HepG2 (cell line): ENCODE results near the gene CHMP6. TPM values are rescaled to one million over a fixed set of nuclear protein-coding genes. Genes with fewer than 3 reads are reported as not detected.

Experiments used
- BHLHE40 ChIP-seq: IDR thresholded peaks from 2 replicates; pipeline ENCODE4 v1.6.1; 2011; ENCODE audit warnings: low read length, improper control_type of control experiment
- DMTF1 ChIP-seq: sonication (generic); formaldehyde crosslinking; IDR thresholded peaks from 2 replicates; pipeline ENCODE4 v1.4.0; 2020; ENCODE audit warnings: mild to moderate bottlenecking, missing genetic modification reagents
- HNF4A ChIP-seq: sonication (generic); formaldehyde crosslinking; IDR thresholded peaks from 2 replicates; pipeline ENCODE4 v1.4.0; 2020; ENCODE audit warnings: missing genetic modification reagents
- HNRNPL ChIP-seq: fragments of 200-400 bp; formaldehyde crosslinking; IDR thresholded peaks from 2 replicates; pipeline ENCODE4 v1.6.1; 2017; ENCODE audit warnings: mild to moderate bottlenecking, low read depth, low read length
- HNRNPLL ChIP-seq: fragments of 200-400 bp; formaldehyde crosslinking; IDR thresholded peaks from 2 replicates; pipeline ENCODE4 v1.6.1; 2017; ENCODE audit warnings: mild to moderate bottlenecking, low read depth, low read length; ENCODE audit not compliant: poor library complexity, severe bottlenecking
- POLR2AphosphoS5 ChIP-seq: IDR thresholded peaks from 2 replicates; pipeline ENCODE4 v1.6.1; 2012; ENCODE audit warnings: low read depth, low read length
- RFX3 ChIP-seq: IDR thresholded peaks from 2 replicates; pipeline ENCODE4 v1.6.1; 2016; ENCODE audit warnings: missing biosample characterization, missing genetic modification reagents
- RXRB ChIP-seq: IDR thresholded peaks from 2 replicates; pipeline ENCODE4 v1.6.1; 2016; ENCODE audit warnings: borderline replicate concordance, missing genetic modification reagents, missing compliant biosample characterization
- SNRNP70 ChIP-seq: fragments of 200-400 bp; formaldehyde crosslinking; IDR thresholded peaks from 2 replicates; pipeline ENCODE4 v1.6.1; 2017; ENCODE audit warnings: mild to moderate bottlenecking, low read depth, low read length, moderate library complexity
- SOX5 ChIP-seq: IDR thresholded peaks from 2 replicates; pipeline ENCODE4 v1.6.1; 2016; ENCODE audit warnings: borderline replicate concordance
- SSRP1 ChIP-seq: IDR thresholded peaks from 2 replicates; pipeline ENCODE4 v1.6.1; 2016; ENCODE audit warnings: control low read depth
- TEAD2 ChIP-seq: sonication (generic); formaldehyde crosslinking; IDR thresholded peaks from 2 replicates; pipeline ENCODE4 v1.9.0; 2021; ENCODE audit warnings: missing genetic modification reagents
- TOE1 ChIP-seq: sonication (generic); formaldehyde crosslinking; IDR thresholded peaks from 2 replicates; pipeline ENCODE4 v1.4.0; 2020; ENCODE audit warnings: mild to moderate bottlenecking, missing genetic modification reagents
- ZFP41 ChIP-seq: sonication (generic); formaldehyde crosslinking; IDR thresholded peaks from 2 replicates; pipeline ENCODE4 v1.4.0; 2020; ENCODE audit warnings: mild to moderate bottlenecking, missing genetic modification reagents, borderline replicate concordance
- ZNF205 ChIP-seq: IDR thresholded peaks from 2 replicates; pipeline ENCODE4 v1.6.1; 2018; ENCODE audit warnings: missing biosample characterization, missing genetic modification reagents
- ZNF207 ChIP-seq: fragments of 450-650 bp; IDR thresholded peaks from 2 replicates; pipeline ENCODE4 v1.6.1; 2016; ENCODE audit warnings: antibody characterized with exemption, borderline replicate concordance
- ZNF296 ChIP-seq: sonication (generic); formaldehyde crosslinking; conservative IDR thresholded peaks from 2 replicates; pipeline ENCODE4 v1.5.0; 2020; ENCODE audit warnings: mild to moderate bottlenecking, missing genetic modification reagents
- ZNF432 ChIP-seq: sonication (generic); formaldehyde crosslinking; IDR thresholded peaks from 2 replicates; pipeline ENCODE4 v1.5.0; 2020; ENCODE audit warnings: missing genetic modification reagents, mild to moderate bottlenecking, borderline replicate concordance
- ZNF446 ChIP-seq: sonication (generic); formaldehyde crosslinking; IDR thresholded peaks from 2 replicates; pipeline ENCODE4 v1.5.0; 2020; ENCODE audit warnings: mild to moderate bottlenecking, missing genetic modification reagents
- ZNF619 ChIP-seq: sonication (generic); formaldehyde crosslinking; IDR thresholded peaks from 2 replicates; pipeline ENCODE4 v1.4.0; 2020; ENCODE audit warnings: mild to moderate bottlenecking, missing genetic modification reagents
- ZNF775 ChIP-seq: sonication (generic); formaldehyde crosslinking; IDR thresholded peaks from 2 replicates; pipeline ENCODE4 v1.4.0; 2020; ENCODE audit warnings: missing genetic modification reagents, mild to moderate bottlenecking, moderate library complexity, borderline replicate concordance
- ZNF781 ChIP-seq: sonication (generic); formaldehyde crosslinking; IDR thresholded peaks from 2 replicates; pipeline ENCODE4 v1.5.1; 2020; ENCODE audit warnings: borderline replicate concordance, mild to moderate bottlenecking, missing genetic modification reagents; ENCODE audit errors: not compliant biosample characterization
- ZNF878 ChIP-seq: sonication (generic); formaldehyde crosslinking; IDR thresholded peaks from 2 replicates; pipeline ENCODE4 v1.8.1; 2023; ENCODE audit warnings: mild to moderate bottlenecking, missing genetic modification reagents, moderate library complexity
- ZSCAN25 ChIP-seq: sonication (generic); formaldehyde crosslinking; IDR thresholded peaks from 2 replicates; pipeline ENCODE4 v1.8.0; 2022; ENCODE audit warnings: mild to moderate bottlenecking, missing genetic modification reagents
- polyA plus RNA-seq, 8 experiments: library from polyadenylated mRNA; depleted of rRNA in 3 of 8; stranded (reverse) in 7 of 8; unstranded in 1 of 8; fragments of >200 nt; fragmentation: Illumina TruSeq in 4 of 8; extraction: Trizol in 4 of 8; gene quantifications; 2 replicates each; pipeline versions ENCODE4 v1.2.1 to v1.2.3, GENCODE V29; 2011 to 2016; ENCODE audit warnings: low read depth in 4 of 8, missing spikeins in 1 of 8, mixed read lengths in 1 of 8; ENCODE audit not compliant: insufficient read depth in 1 of 8
- total RNA-seq, 5 experiments: library from RNA; depleted of rRNA; stranded (reverse); fragments of >200 nt; fragmentation: Illumina TruSeq; extraction: Trizol; gene quantifications; 2 replicates each; pipeline ENCODE4 v1.2.3, GENCODE V29; 2016; ENCODE audit warnings: low read depth in 1 of 5

CHMP6 gene
- total and polyA plus RNA-seq, 2 of the 13 experiments (the other 11 are each of a cell fraction or from before 2014, with no cell fraction given) = 11.1 to 24.2 TPM

- TF ChIP-seq BHLHE40 (no peak), DMTF1 (no peak), HNRNPLL (peak; percentile 17), ZNF432 (CRISPR knock-in tag) (no peak), ZNF781 (CRISPR knock-in tag) (peak; percentile 47), HNF4A (CRISPR knock-in tag) (no peak), ZNF878 (CRISPR knock-in tag) (no peak), ZNF619 (CRISPR knock-in tag) (peak; percentile 62; the same call in 1 of the 2 replicates), SNRNP70 (no peak), TOE1 (CRISPR knock-in tag) (no peak), ZNF775 (CRISPR knock-in tag) (no peak), RFX3 (CRISPR knock-in tag) (no peak), RXRB (no peak), ZNF446 (CRISPR knock-in tag) (no peak), ZFP41 (CRISPR knock-in tag) (no peak; the same call in 1 of the 2 replicates), SSRP1 (no peak), HNRNPL (no peak), ZNF207 (no peak), TEAD2 (CRISPR knock-in tag) (no peak), POLR2AphosphoS5 (no peak), ZNF205 (0 out of 2 replicates have a peak, but pooled peaks have one; percentile 5), SOX5 (no peak), ZNF296 (0 out of 2 replicates have a peak, but pooled peaks have one; percentile 5), ZSCAN25 (CRISPR knock-in tag) (no peak)
Observed at GRCh38 chr17:81036197-81036941, 44.7 kb downstream of the CHMP6 start (continued).
